Hepatocyte (in vitro differentiated cells): ENCODE measurements around the gene CEACAM7. TPM values are rescaled to one million over a fixed set of nuclear protein-coding genes. Genes with fewer than 3 reads are reported as not detected.

Experiments used
- DNase-seq: peaks from one replicate; pipeline ENCODE4 v3.0.0-alpha.2; 2016; ENCODE audit warnings: low spot score
- H2AFZ ChIP-seq: fragments of 200-600 bp; sonication (generic); 2 replicates; pipeline ENCODE4 v1.6.0; 2016; ENCODE audit warnings: antibody characterized with exemption, mild to moderate bottlenecking
- H3K27ac ChIP-seq: fragments of 200-600 bp; sonication (generic); 2 replicates; pipeline ENCODE4 v1.5.1; 2016; ENCODE audit warnings: mild to moderate bottlenecking
- H3K27me3 ChIP-seq: fragments of 200-600 bp; sonication (generic); 2 replicates; pipeline ENCODE4 v1.6.1; 2016
- H3K36me3 ChIP-seq: fragments of 200-600 bp; sonication (generic); replicated peaks from 2 replicates; pipeline ENCODE4 v1.5.1; 2016; ENCODE audit warnings: low read depth; ENCODE audit not compliant: insufficient read depth
- H3K4me1 ChIP-seq: fragments of 200-600 bp; sonication (generic); 2 replicates; pipeline ENCODE4 v1.5.1; 2016; ENCODE audit warnings: mild to moderate bottlenecking, moderate library complexity; ENCODE audit not compliant: insufficient read depth
- H3K4me2 ChIP-seq: fragments of 200-600 bp; sonication (generic); 2 replicates; pipeline ENCODE4 v1.6.0; 2016
- H3K4me3 ChIP-seq: fragments of 200-600 bp; sonication (generic); 2 replicates; pipeline ENCODE4 v1.5.1; 2016; ENCODE audit warnings: mild to moderate bottlenecking
- H3K79me2 ChIP-seq: fragments of 200-600 bp; sonication (generic); 2 replicates; pipeline ENCODE4 v1.6.0; 2017; ENCODE audit warnings: mild to moderate bottlenecking
- H3K9me2 ChIP-seq: fragments of 200-600 bp; sonication (generic); replicated peaks from 2 replicates; pipeline ENCODE4 v1.6.0; 2017; ENCODE audit warnings: mild to moderate bottlenecking; ENCODE audit not compliant: insufficient read depth
- H3K9me3 ChIP-seq: fragments of 200-600 bp; sonication (generic); 2 replicates; pipeline ENCODE4 v1.5.1; 2016; ENCODE audit warnings: low read depth, mild to moderate bottlenecking
- H4K20me1 ChIP-seq: fragments of 200-600 bp; sonication (generic); 2 replicates; pipeline ENCODE4 v1.6.0; 2016; ENCODE audit warnings: mild to moderate bottlenecking; ENCODE audit not compliant: insufficient read depth, poor library complexity, severe bottlenecking
- EZH2 ChIP-seq: fragments of 200-600 bp; sonication (generic); IDR thresholded peaks from 2 replicates; pipeline ENCODE4 v1.6.1; 2016; ENCODE audit warnings: antibody characterized with exemption, mild to moderate bottlenecking, borderline replicate concordance
- EZH2phosphoT487 ChIP-seq: fragments of 200-600 bp; sonication (generic); IDR thresholded peaks from one replicate; pipeline ENCODE4 v1.6.1; 2018; ENCODE audit warnings: antibody characterized with exemption, mild to moderate bottlenecking, low read depth, moderate library complexity; ENCODE audit not compliant: unreplicated experiment, severe bottlenecking
- WGBS: methylation state at CpG from one replicate; pipeline ENCODE4 v1.1.6; 2016; ENCODE audit warnings: low lambda C conversion rate; ENCODE audit errors: missing lambda C conversion rate; 5-methylcytosine and 5-hydroxymethylcytosine counted together
- polyA plus RNA-seq: library from polyadenylated mRNA; unstranded; fragments of >200 nt; fragmentation: Nextera tagmentation; extraction: Ambion mirVana; gene quantifications from 2 replicates; pipeline ENCODE4 v1.2.1, GENCODE V29; 2016
- total RNA-seq: library from RNA; depleted of rRNA; stranded (reverse); fragments of >200 nt; gene quantifications from 2 replicates; pipeline ENCODE4 v1.2.3, GENCODE V29; 2014
- TF ChIP-seq, protein P1 (sequence below): fragments of 200-600 bp; sonication (generic); IDR thresholded peaks from 2 replicates; pipeline ENCODE4 v1.5.1; 2016; ENCODE audit warnings: antibody characterized with exemption, mild to moderate bottlenecking; ENCODE audit not compliant: poor library complexity

The CEACAM7 gene
- total and polyA plus RNA-seq, 2 experiments from 2014 or later: 2.7 TPM; not detected in 1

DNA sequence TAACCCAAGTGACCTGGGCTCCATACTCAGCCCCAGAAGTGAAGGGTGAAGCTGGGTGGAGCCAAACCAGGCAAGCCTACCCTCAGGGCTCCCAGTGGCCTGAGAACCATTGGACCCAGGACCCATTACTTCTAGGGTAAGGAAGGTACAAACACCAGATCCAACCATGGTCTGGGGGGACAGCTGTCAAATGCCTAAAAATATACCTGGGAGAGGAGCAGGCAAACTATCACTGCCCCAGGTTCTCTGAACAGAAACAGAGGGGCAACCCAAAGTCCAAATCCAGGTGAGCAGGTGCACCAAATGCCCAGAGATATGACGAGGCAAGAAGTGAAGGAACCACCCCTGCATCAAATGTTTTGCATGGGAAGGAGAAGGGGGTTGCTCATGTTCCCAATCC is 6.1 kb upstream of the CEACAM7 start:
- H2AFZ ChIP-seq: no peak overlapping the region
- H3K27me3 ChIP-seq: no peaks in the 10 kb centered on the region
- H4K20me1 ChIP-seq: no peaks in the 10 kb centered on the region
- WGBS: 58% methylated on average over 1 of the region's 1 CpG
- H3K4me1 ChIP-seq: no peaks in the 10 kb centered on the region
- no peak overlapping the region for H3K4me2 ChIP-seq
- TF ChIP-seq, protein P1, sequence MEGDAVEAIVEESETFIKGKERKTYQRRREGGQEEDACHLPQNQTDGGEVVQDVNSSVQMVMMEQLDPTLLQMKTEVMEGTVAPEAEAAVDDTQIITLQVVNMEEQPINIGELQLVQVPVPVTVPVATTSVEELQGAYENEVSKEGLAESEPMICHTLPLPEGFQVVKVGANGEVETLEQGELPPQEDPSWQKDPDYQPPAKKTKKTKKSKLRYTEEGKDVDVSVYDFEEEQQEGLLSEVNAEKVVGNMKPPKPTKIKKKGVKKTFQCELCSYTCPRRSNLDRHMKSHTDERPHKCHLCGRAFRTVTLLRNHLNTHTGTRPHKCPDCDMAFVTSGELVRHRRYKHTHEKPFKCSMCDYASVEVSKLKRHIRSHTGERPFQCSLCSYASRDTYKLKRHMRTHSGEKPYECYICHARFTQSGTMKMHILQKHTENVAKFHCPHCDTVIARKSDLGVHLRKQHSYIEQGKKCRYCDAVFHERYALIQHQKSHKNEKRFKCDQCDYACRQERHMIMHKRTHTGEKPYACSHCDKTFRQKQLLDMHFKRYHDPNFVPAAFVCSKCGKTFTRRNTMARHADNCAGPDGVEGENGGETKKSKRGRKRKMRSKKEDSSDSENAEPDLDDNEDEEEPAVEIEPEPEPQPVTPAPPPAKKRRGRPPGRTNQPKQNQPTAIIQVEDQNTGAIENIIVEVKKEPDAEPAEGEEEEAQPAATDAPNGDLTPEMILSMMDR: no peak
- no peak for TF ChIP-seq EZH2phosphoT487
- no peak for TF ChIP-seq EZH2
- no peaks in the 10 kb centered on the region for H3K9me2 ChIP-seq
- no peak overlapping the region for H3K27ac ChIP-seq
- no peak for DNase-seq
- H3K36me3 ChIP-seq: no peaks in the 10 kb centered on the region
- no peak overlapping the region for H3K4me3 ChIP-seq
- no peaks in the 10 kb centered on the region for H3K9me3 ChIP-seq
- no peaks in the 10 kb centered on the region for H3K79me2 ChIP-seq

DNA sequence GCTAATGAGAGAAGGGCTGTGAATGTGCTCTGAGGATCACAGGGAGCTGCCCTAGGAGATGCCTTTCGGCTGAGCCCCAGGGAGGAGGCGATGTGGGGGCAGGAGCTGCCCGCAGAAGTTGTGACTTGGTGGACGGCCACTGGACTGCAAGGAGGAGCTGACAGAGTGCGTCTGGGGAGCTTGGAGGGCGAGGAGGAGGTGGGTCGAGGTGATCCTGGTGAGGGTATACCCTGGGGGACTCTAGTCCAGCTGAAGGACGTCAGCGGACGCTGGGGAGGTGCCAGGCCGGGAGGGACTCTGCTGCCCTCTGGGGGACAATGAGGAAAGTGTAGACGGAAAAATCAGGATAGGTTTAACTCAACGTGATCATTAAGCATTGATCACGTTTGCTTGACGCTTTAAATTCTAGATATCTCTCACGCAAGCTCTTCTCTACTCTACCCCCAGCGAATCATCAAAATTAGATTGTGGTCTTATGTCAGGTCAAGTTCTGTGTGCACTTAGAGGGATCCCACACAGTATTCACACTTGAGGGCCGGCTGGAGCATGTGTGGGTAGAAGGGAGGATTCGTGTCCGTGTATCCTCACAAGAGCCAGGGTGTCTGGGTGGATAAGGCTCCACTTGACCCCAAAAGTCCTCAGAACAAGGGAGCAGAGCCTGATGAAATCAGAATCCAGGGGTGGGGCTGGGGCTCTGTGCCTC is 3.3 kb upstream of the CEACAM7 start:
- WGBS: 57% methylated on average over 20 of the region's 20 CpGs
- H3K27me3 ChIP-seq: no peaks in the 10 kb centered on the region
- H4K20me1 ChIP-seq: no peaks in the 10 kb centered on the region
- TF ChIP-seq EZH2 (no peak), EZH2phosphoT487 (no peak)
- TF ChIP-seq, protein P1: no peak
- H3K27ac ChIP-seq: no peak overlapping the region
- no peak overlapping the region for H3K4me3 ChIP-seq
- no peaks in the 10 kb centered on the region for H3K79me2 ChIP-seq
- no peaks in the 10 kb centered on the region for H3K9me3 ChIP-seq
- no peaks in the 10 kb centered on the region for H3K36me3 ChIP-seq
- no peak for DNase-seq
- no peak overlapping the region for H2AFZ ChIP-seq
- no peaks in the 10 kb centered on the region for H3K4me1 ChIP-seq
- no peak overlapping the region for H3K4me2 ChIP-seq
- no peaks in the 10 kb centered on the region for H3K9me2 ChIP-seq

DNA sequence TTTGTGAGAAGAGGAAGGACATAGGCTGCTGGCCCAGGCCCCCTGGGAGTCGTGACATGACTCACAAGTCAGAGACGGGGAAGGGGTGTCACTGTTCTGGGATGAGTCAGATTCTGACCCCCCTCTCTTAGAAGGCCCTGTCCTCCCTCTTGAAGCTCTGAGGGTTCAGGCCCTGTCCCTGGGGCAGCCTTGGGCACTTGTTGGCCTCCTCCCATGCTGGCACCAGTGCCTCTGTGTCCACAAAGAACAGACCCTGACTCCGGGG is 2.7 kb upstream of the CEACAM7 start:
- DNase-seq: no peak
- H3K4me2 ChIP-seq: no peak overlapping the region
- H4K20me1 ChIP-seq: no peaks in the 10 kb centered on the region
- no peaks in the 10 kb centered on the region for H3K79me2 ChIP-seq
- H3K4me3 ChIP-seq: no peak overlapping the region
- H3K9me3 ChIP-seq: no peaks in the 10 kb centered on the region
- no peaks in the 10 kb centered on the region for H3K36me3 ChIP-seq
- H3K9me2 ChIP-seq: no peaks in the 10 kb centered on the region
- no peak overlapping the region for H3K27ac ChIP-seq
- 88% methylated on average over 3 of the region's 3 CpGs for WGBS
- H3K4me1 ChIP-seq: no peaks in the 10 kb centered on the region
- H3K27me3 ChIP-seq: no peaks in the 10 kb centered on the region
- no peak overlapping the region for H2AFZ ChIP-seq
- TF ChIP-seq EZH2: no peak
- no peak for TF ChIP-seq EZH2phosphoT487
- TF ChIP-seq, protein P1: no peak
